Subcutaneous abdominal adipose tissue (tissue), 5 donors: ENCODE data around the gene NECTIN3.
A peak's percentile ranks its signal among the peaks of the same experiment; 100 is the strongest.

Experiments used
- H3K27ac ChIP-seq: one replicate; pipeline ENCODE4 v1.7.0; 2013; ENCODE audit warnings: low read depth, mild to moderate bottlenecking, inconsistent platforms, low read length, moderate library complexity
- H3K27me3 ChIP-seq, 5 donors: one replicate each; pipeline ENCODE4 v1.7.0; 2013; ENCODE audit warnings: low read length in 5 of 5, inconsistent platforms in 1 of 5; ENCODE audit not compliant: control insufficient read depth in 5 of 5, insufficient read depth in 4 of 5
- H3K36me3 ChIP-seq, 5 donors: one replicate each; pipeline ENCODE4 v1.7.0; 2013; ENCODE audit warnings: low read length in 5 of 5; ENCODE audit not compliant: control insufficient read depth in 5 of 5, insufficient read depth in 5 of 5
- H3K4me1 ChIP-seq, 5 donors: one replicate each; pipeline ENCODE4 v1.7.0; 2013; ENCODE audit warnings: low read length in 5 of 5, mild to moderate bottlenecking in 3 of 5, moderate library complexity in 1 of 5; ENCODE audit not compliant: control insufficient read depth in 5 of 5, insufficient read depth in 5 of 5
- H3K4me3 ChIP-seq, 5 donors: one replicate each; pipeline ENCODE4 v1.7.0; 2013; ENCODE audit warnings: low read length in 5 of 5, low read depth in 1 of 5
- H3K9ac ChIP-seq, 5 donors: one replicate each; pipeline ENCODE4 v1.7.0; 2013; ENCODE audit warnings: low read length in 5 of 5, mild to moderate bottlenecking in 4 of 5, moderate library complexity in 3 of 5
- H3K9me3 ChIP-seq, 5 donors: one replicate each; pipeline ENCODE4 v1.7.0; 2013; ENCODE audit warnings: low read length in 5 of 5; ENCODE audit not compliant: control insufficient read depth in 5 of 5
- donor health status: healthy.
- donor health status: healthy.
- donor health status: healthy.
- donor health status: healthy.
- donor health status: healthy.

Gene NECTIN3, protein sequence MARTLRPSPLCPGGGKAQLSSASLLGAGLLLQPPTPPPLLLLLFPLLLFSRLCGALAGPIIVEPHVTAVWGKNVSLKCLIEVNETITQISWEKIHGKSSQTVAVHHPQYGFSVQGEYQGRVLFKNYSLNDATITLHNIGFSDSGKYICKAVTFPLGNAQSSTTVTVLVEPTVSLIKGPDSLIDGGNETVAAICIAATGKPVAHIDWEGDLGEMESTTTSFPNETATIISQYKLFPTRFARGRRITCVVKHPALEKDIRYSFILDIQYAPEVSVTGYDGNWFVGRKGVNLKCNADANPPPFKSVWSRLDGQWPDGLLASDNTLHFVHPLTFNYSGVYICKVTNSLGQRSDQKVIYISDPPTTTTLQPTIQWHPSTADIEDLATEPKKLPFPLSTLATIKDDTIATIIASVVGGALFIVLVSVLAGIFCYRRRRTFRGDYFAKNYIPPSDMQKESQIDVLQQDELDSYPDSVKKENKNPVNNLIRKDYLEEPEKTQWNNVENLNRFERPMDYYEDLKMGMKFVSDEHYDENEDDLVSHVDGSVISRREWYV

DNA sequence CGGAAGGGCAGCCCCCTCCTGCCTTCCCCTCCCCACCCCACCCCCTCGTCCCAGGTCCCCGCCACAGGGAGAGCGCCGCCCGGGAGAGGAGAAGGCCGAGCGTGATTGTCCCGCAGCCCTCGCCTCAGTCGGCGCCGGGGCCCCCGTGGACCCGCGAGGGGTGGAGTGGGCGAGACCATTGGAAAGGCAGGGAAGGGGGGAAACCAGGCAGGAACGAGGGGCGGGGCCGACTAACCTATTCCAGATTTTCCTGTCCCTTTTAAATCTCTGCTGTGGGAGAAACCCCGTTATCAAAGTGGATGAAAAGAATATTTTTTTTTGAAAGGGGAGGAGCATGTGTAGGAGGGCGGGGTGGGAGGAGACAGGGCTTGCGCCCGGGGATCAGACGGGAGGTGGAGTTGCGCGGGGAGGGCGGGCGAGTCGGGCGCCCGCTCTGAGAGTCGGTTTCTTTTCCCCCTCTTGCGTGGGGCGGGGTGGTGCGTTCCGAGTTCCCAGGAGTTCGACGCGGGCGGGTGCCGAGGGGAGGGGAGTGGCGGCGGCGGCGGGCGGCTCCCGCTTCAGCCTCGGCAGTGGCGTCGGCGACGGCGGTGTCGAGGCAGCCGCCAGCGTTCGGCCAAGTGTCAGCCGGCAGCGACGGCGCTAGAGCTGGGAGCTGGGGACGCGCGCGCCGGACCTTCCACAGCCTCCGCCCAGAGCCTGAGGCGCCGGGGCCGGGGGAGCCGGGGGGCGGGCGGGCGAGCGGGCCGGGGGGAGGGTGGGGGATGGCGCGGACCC lies at the start of gene NECTIN3:
TSS of gene NECTIN3 (plus strand) at position 560 of the 774 bp plus-strand sequence. CDS start at position 762, 202 bp downstream.
- H3K9ac ChIP-seq = peak within 1 kb of the TSS; percentile 71 to 89 (median 85)

DNA sequence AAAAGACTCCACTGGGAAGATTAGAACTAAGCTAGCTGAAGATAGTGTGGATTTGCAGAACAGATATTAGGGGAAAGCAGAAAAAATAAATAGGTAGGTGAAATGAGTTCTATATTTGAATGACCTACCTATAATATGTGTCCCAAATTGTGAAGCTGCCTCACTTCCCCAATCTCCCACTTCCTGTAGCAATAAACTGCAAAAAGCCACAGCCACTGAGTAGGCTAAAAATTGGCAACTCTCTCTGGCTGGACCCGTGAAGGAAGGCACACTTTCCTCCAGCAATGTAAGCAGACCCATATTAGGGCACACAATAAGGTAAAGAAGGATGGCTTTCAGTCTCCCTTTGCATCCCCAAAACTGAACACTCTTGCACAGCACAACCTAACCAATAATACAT lies 43.7 kb upstream of the NECTIN3 start:
- H3K9ac ChIP-seq = no peak overlapping the region
- no peaks in the 10 kb centered on the region for H3K36me3 ChIP-seq
- no peak overlapping the region for H3K27ac ChIP-seq
- no peaks in the 10 kb centered on the region for H3K9me3 ChIP-seq
- no peak overlapping the region for H3K4me3 ChIP-seq
- H3K4me1 ChIP-seq = no peaks in the 10 kb centered on the region
- H3K27me3 ChIP-seq = no peaks in the 10 kb centered on the region

More for the DNA sequence above, at the start of gene NECTIN3:
- Histone ChIP-seq H3K27me3 (no peaks in the 10 kb centered on the region), H3K4me1 (peaks cover 0 to 35% (median 27%) of the 10 kb centered on the region in 5 donors), H3K36me3 (no peaks in the 10 kb centered on the region), H3K27ac (peak within 1 kb of the TSS; percentile 84), H3K4me3 (peak within 1 kb of the TSS; percentile 83 to 97 (median 90)), H3K9me3 (no peaks in the 10 kb centered on the region)

DNA sequence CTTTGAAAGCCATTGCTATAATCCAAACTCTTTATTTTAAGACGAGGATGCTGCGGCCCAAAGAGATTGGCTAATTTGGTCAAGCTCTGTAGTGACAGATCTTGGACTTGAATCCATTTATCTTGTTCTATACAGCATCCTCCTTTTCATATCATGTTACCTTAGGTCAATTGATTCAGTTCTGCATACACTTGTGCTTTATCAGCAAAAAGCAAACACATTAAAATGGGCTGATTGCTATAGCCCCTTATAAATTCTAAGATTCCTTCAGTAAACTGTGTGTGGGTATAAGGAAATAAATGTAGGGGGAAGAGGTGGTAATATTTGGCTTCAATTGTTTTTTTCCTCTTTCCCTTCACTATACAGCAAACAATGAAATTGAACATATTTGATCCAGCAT lies 40.1 kb upstream of the NECTIN3 start:
- Histone ChIP-seq H3K36me3 (no peaks in the 10 kb centered on the region), H3K9me3 (peaks cover 4 to 7% (median 7%) of the 10 kb centered on the region in 5 donors), H3K4me1 (no peaks in the 10 kb centered on the region), H3K4me3 (no peak overlapping the region), H3K9ac (no peak overlapping the region), H3K27me3 (no peaks in the 10 kb centered on the region), H3K27ac (no peak overlapping the region)

DNA sequence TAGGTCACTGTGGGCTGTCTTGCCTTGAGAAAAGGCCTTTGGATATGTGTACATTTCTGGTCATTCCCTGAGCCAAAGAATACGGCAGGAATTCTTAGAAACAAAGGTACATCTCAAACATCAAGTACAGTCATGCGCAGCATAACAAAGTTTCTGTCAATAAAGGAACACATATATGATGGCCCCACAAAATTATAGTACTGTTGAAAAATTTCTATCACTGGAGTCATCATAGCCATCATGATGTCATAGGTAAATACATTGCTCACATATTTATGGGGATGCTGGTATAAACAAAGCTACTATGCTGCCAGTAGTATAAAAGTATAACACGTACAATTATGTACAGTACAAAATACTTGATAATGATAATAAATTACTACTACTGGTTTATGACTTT lies 38.9 kb upstream of the NECTIN3 start:
- H3K4me1 ChIP-seq = no peaks in the 10 kb centered on the region
- peaks cover 0 to under 1% (median 0%) of the 10 kb centered on the region in 5 donors for H3K36me3 ChIP-seq
- peaks cover 5 to 15% (median 7%) of the 10 kb centered on the region in 5 donors for H3K9me3 ChIP-seq
- no peak overlapping the region for H3K9ac ChIP-seq
- H3K27ac ChIP-seq = no peak overlapping the region
- no peak overlapping the region for H3K4me3 ChIP-seq
- H3K27me3 ChIP-seq = no peaks in the 10 kb centered on the region

DNA sequence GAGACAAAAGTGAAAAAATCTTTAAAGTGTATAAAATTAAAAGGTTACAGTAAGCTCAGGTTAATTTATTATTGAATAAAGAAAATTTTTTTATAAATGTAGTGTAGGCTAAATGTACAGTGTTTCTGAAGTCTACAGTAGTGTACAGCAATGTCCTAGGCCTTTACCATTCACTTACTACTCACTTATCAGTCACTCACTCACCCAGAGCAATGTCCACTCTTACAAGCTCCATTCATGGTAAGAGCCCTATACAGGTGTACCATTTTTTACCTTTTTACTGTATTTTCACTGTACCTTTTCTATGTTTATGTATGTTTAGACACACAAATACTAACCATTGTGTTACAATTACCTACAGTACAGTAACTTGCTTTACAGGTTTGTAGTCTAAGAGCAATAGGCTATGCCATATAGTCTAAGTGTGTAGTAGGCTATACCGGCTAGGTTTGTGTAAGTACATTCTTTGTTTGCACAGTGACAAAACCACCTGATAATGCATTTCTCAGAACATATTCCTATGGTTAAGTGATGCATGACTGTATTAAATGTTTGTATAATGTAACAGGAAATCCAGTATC lies 38.1 kb upstream of the NECTIN3 start:
- Histone ChIP-seq H3K27me3 (no peaks in the 10 kb centered on the region), H3K27ac (no peak overlapping the region), H3K4me1 (no peaks in the 10 kb centered on the region), H3K9ac (no peak overlapping the region), H3K9me3 (peaks cover 5 to 19% (median 7%) of the 10 kb centered on the region in 5 donors), H3K4me3 (no peak overlapping the region), H3K36me3 (peaks cover 0 to 3% (median 0%) of the 10 kb centered on the region in 5 donors)

DNA sequence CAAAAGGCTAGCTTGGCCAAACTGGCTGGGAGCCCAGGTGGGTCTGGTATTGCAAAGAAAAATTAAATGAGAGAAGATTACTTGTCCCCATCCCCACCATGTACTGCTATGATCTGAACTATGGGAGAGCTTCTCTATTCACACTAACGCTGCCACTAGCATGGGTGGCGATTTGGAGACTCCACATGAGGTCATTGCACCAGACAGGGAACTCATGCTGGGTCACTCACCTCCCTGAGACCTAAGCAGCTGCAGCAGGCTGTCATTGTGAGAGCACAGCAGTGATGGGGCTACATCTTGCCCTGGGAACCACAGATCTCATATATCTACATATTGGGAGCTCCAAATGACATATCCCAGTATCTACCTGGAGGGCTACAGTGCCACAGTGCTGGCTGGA lies 36.3 kb upstream of the NECTIN3 start:
- no peaks in the 10 kb centered on the region for H3K27me3 ChIP-seq
- H3K27ac ChIP-seq = no peak overlapping the region
- no peak overlapping the region for H3K9ac ChIP-seq
- H3K36me3 ChIP-seq = peaks cover 0 to 3% (median 0%) of the 10 kb centered on the region in 5 donors
- peaks cover 5 to 19% (median 7%) of the 10 kb centered on the region in 5 donors for H3K9me3 ChIP-seq
- no peak overlapping the region for H3K4me3 ChIP-seq
- no peaks in the 10 kb centered on the region for H3K4me1 ChIP-seq

DNA sequence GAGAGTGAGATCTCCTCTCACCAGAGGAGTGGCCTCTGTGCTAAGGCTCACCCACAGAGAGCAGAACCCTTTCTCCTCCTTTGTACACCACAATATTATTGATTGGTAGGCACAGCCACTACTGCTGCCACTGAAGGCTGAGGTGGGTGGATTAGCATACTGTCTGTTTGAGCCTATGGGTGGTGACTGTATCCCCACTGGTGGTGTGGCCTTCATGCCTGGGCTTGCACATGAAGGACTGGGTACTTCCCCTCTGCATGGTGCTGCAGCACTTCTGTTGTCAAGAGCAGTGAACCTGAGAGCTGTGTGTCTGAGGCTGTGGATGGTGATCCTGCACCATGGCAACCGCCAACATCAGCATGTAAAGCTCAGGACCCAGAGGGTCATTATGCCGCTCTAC lies 35.7 kb upstream of the NECTIN3 start:
- Histone ChIP-seq H3K36me3 (peaks cover 0 to 3% (median 0%) of the 10 kb centered on the region in 5 donors), H3K4me1 (no peaks in the 10 kb centered on the region), H3K27ac (no peak overlapping the region), H3K9me3 (peaks cover 5 to 19% (median 7%) of the 10 kb centered on the region in 5 donors), H3K27me3 (no peaks in the 10 kb centered on the region), H3K4me3 (peak overlapping the region in 1 of 5 donors; percentile 8), H3K9ac (no peak overlapping the region)

DNA sequence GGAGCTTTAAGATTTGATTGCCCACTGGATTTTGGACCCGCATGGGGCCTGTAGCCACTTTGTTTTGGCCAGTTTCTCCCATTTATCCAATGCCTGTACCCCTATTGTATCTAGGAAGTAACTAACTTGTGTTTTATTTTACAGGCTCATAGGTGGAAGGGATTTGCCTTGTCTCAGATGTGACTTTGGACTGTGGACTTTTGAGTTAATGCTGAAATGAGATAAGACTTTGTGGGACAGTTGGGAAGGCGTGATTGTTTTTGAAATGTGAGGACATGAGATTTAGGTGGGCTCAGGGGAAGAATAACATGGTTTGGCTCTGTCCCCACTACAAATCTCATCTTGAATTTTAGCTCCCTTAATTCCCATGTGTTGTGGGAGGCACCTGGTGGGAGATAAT lies 30.7 kb upstream of the NECTIN3 start:
- peaks cover 4 to 21% (median 7%) of the 10 kb centered on the region in 5 donors for H3K9me3 ChIP-seq
- H3K9ac ChIP-seq = no peak overlapping the region
- H3K4me1 ChIP-seq = no peaks in the 10 kb centered on the region
- no peak overlapping the region for H3K4me3 ChIP-seq
- peaks cover 0 to 3% (median 0%) of the 10 kb centered on the region in 5 donors for H3K36me3 ChIP-seq
- no peak overlapping the region for H3K27ac ChIP-seq
- no peaks in the 10 kb centered on the region for H3K27me3 ChIP-seq

DNA sequence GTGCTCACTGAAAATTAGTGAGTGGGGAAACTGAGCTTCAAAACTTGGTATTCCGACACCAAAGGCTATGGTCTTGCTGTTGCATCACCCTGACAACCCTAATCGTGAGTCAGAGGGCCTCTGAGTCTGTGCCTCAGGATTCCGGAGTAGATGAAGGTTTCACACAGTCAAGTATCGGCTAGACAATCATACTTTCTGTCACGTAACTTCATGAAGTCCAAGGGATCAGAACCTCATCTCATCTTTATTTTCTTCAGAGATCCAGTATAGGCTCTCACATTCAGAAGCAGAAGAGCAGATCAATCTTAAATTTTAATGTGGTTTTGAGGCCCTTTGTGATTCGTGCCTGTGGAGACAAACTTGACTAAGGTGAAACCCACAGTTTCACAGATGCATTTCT lies 26.1 kb upstream of the NECTIN3 start:
- Histone ChIP-seq H3K9me3 (peaks cover 0 to 3% (median 0%) of the 10 kb centered on the region in 5 donors), H3K9ac (no peak overlapping the region), H3K27me3 (no peaks in the 10 kb centered on the region), H3K4me3 (no peak overlapping the region), H3K36me3 (no peaks in the 10 kb centered on the region), H3K4me1 (no peaks in the 10 kb centered on the region), H3K27ac (no peak overlapping the region)
